Panc1 (cell line): ENCODE data around the gene DOK7. TPM values are rescaled to one million over a fixed set of nuclear protein-coding genes. Genes with fewer than 3 reads are reported as not detected.

ENCODE experiments used
- ATAC-seq: fragments of 200-7000 bp; cut with Tn5 transposase; 2 replicates; pipeline ENCODE4 v1.9.1; 2020; ENCODE audit warnings: mild to moderate bottlenecking, moderate library complexity
- BruUV-seq: library from RNA; stranded (reverse); fragments of 400-500 nt; replicated peaks from 2 replicates; lab custom pipeline; 2021; lab: Mats Ljungman, UMichigan
- CTCF ChIA-PET: fragments of 300-600 bp; sonication (Branson Sonifier 250); formaldehyde crosslinking; loops from one replicate; lab custom pipeline; 2022; ENCODE audit warnings: antibody characterized with exemption; lab: Charles Lee
- POLR2A ChIA-PET: fragments of 300-600 bp; sonication (Branson Sonifier 250); formaldehyde crosslinking; loops from one replicate; lab custom pipeline; 2022; ENCODE audit warnings: antibody characterized with exemption; lab: Charles Lee
- DNase-seq: peaks from one replicate; pipeline ENCODE4 v3.0.0-alpha.2; 2010; ENCODE audit warnings: low read depth, low spot score
- H3K27ac ChIP-seq: 2 replicates; pipeline ENCODE4 v1.5.1; 2011; ENCODE audit warnings: mild to moderate bottlenecking, low read length, inconsistent platforms
- H3K27me3 ChIP-seq: fragments of 200-500 bp; sonication (Bioruptor generic); 2 replicates; pipeline ENCODE4 v1.6.0; 2014; ENCODE audit warnings: low read length, inconsistent platforms; ENCODE audit not compliant: control insufficient read depth, insufficient read depth
- H3K36me3 ChIP-seq: fragments of 200-500 bp; sonication (Bioruptor generic); 2 replicates; pipeline ENCODE4 v1.5.1; 2014; ENCODE audit warnings: inconsistent platforms, mild to moderate bottlenecking, low read length, moderate library complexity; ENCODE audit not compliant: control insufficient read depth, insufficient read depth
- H3K4me1 ChIP-seq: 2 replicates; pipeline ENCODE4 v1.5.1; 2011; ENCODE audit warnings: inconsistent platforms, mild to moderate bottlenecking, low read length, moderate library complexity; ENCODE audit not compliant: control insufficient read depth, insufficient read depth
- H3K4me3 ChIP-seq, 2 experiments: 2 replicates each; pipeline ENCODE4 v1.5.1; 2011 to 2012; ENCODE audit warnings: low read depth in 2 of 2, low read length in 2 of 2, mild to moderate bottlenecking in 2 of 2, inconsistent platforms in 1 of 2, moderate library complexity in 1 of 2
- H3K9me3 ChIP-seq: fragments of 200-500 bp; sonication (Bioruptor generic); 2 replicates; pipeline ENCODE4 v1.5.1; 2014; ENCODE audit warnings: low read depth, mild to moderate bottlenecking, inconsistent platforms, low read length, moderate library complexity; ENCODE audit not compliant: control insufficient read depth, insufficient read depth
- POLR2AphosphoS5 ChIP-seq: IDR thresholded peaks from 2 replicates; pipeline ENCODE4 v1.6.1; 2012; ENCODE audit warnings: mild to moderate bottlenecking, low read depth, low read length, moderate library complexity
- REST ChIP-seq, 2 experiments: IDR thresholded peaks; 2 replicates each; pipeline ENCODE4 v1.6.1; 2011 to 2012; ENCODE audit warnings: low read depth in 2 of 2, control low read depth in 1 of 2, low read length in 1 of 2, mild to moderate bottlenecking in 1 of 2, moderate library complexity in 1 of 2; ENCODE audit not compliant: insufficient read depth in 1 of 2
- SIN3A ChIP-seq: IDR thresholded peaks from 2 replicates; pipeline ENCODE4 v1.6.1; 2012; ENCODE audit warnings: low read depth, mild to moderate bottlenecking, low read length, moderate library complexity, borderline replicate concordance; ENCODE audit not compliant: insufficient read depth
- TCF7L2 ChIP-seq: IDR thresholded peaks from 2 replicates; pipeline ENCODE4 v1.6.1; 2011; ENCODE audit warnings: mild to moderate bottlenecking, low read depth, low read length, inconsistent platforms
- in situ Hi-C: cut with HindIII; loops from 2 replicates; pipeline ENCODE4 v1.10.0; 2016; ENCODE audit warnings: low sequenced_read_pairs, low pct_unique_long_range_greater_than_20kb
- intact Hi-C: fragments of 100-400 bp; cut with micrococcal nuclease; formaldehyde crosslinking; loops from one replicate; pipeline ENCODE4 v1.10.0; 2022; ENCODE audit not compliant: unreplicated experiment
- total RNA-seq: library from RNA; stranded (reverse); gene quantifications from one replicate; pipeline ENCODE4 v1.2.1, GENCODE V29; 2021; ENCODE audit not compliant: unreplicated experiment
- TF ChIP-seq, protein P1 (sequence below): fragments of 450-650 bp; IDR thresholded peaks from 2 replicates; pipeline ENCODE4 v1.5.1; 2017; ENCODE audit warnings: mild to moderate bottlenecking

The DOK7 gene
- total RNA-seq, 1 experiment from 2014 or later = 2.4 TPM

- ATAC-seq (no peak), DNase-seq (no peak)
- H3K9me3 ChIP-seq = no peaks in the 10 kb centered on the region
- in situ Hi-C loops (no loop called here), intact Hi-C loops (no loop called here)
- H3K4me1 ChIP-seq = no peaks in the 10 kb centered on the region
- no peak overlapping the region for H3K4me3 ChIP-seq
- H3K27ac ChIP-seq = no peak overlapping the region
- ChIA-PET POLR2A (no interaction called here), CTCF (no interaction called here)
- TF ChIP-seq REST (IDR thresholded peaks at IDR 0.05; ENCODE audit: insufficient read depth in 1 of 2, low read depth in 2 of 2, low read length in 1 of 2) (no peak), POLR2AphosphoS5 (no peak)
- TF ChIP-seq, protein P1, sequence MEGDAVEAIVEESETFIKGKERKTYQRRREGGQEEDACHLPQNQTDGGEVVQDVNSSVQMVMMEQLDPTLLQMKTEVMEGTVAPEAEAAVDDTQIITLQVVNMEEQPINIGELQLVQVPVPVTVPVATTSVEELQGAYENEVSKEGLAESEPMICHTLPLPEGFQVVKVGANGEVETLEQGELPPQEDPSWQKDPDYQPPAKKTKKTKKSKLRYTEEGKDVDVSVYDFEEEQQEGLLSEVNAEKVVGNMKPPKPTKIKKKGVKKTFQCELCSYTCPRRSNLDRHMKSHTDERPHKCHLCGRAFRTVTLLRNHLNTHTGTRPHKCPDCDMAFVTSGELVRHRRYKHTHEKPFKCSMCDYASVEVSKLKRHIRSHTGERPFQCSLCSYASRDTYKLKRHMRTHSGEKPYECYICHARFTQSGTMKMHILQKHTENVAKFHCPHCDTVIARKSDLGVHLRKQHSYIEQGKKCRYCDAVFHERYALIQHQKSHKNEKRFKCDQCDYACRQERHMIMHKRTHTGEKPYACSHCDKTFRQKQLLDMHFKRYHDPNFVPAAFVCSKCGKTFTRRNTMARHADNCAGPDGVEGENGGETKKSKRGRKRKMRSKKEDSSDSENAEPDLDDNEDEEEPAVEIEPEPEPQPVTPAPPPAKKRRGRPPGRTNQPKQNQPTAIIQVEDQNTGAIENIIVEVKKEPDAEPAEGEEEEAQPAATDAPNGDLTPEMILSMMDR = no peak
- BruUV-seq = no TSS peak
- H3K27me3 ChIP-seq = no peaks in the 10 kb centered on the region
- H3K36me3 ChIP-seq = no peaks in the 10 kb centered on the region
These were observed 5.7 kb downstream of the DOK7 start for GRCh38 chr4:3468804-3469203.

GRCh38 chr4:3469386-3470243 is 6.5 kb downstream of the DOK7 start:
- ChIA-PET CTCF (interaction anchor here (1.1 kb wide), 1 partner anchor 11 kb away, joined by 4 read pairs; no protein-coding TSS in a partner anchor), POLR2A (no interaction called here)
- no TSS peak for BruUV-seq
- Histone ChIP-seq H3K27ac (no peak overlapping the region), H3K27me3 (no peaks in the 10 kb centered on the region), H3K36me3 (no peaks in the 10 kb centered on the region), H3K9me3 (no peaks in the 10 kb centered on the region), H3K4me3 (no peak overlapping the region), H3K4me1 (no peaks in the 10 kb centered on the region)
- ATAC-seq (no peak), DNase-seq (no peak)
- TF ChIP-seq, protein P1 = no peak
- TF ChIP-seq REST (IDR thresholded peaks at IDR 0.05; ENCODE audit: insufficient read depth in 1 of 2, low read depth in 2 of 2, low read length in 1 of 2) (no peak), SIN3A (no peak), TCF7L2 (no peak), POLR2AphosphoS5 (no peak)
- in situ Hi-C loops (no loop called here), intact Hi-C loops (no loop called here)
